BJ (cell line): Measurements from ENCODE around the gene PIP4K2A. TPM values are rescaled to one million over a fixed set of nuclear protein-coding genes. Genes with fewer than 3 reads are reported as not detected.

Experiments used
- CTCF ChIA-PET: fragments of 350-600 bp; formaldehyde crosslinking; extraction: SDS; loops from one replicate; lab custom pipeline; 2021; ENCODE audit warnings: antibody characterized with exemption, inconsistent platforms; lab: Yijun Ruan, JAX
- POLR2A ChIA-PET: fragments of 300-600 bp; sonication (Branson Sonifier 250); formaldehyde crosslinking; extraction: SDS; loops from one replicate; lab custom pipeline; 2021; ENCODE audit warnings: antibody characterized with exemption; lab: Charles Lee
- DNase-seq: peaks from one replicate; pipeline ENCODE4 v3.0.0-alpha.2; 2011; ENCODE audit warnings: low read depth
- H3K27me3 ChIP-seq: 2 replicates; pipeline ENCODE4 v1.6.0; 2011; ENCODE audit warnings: low read length; ENCODE audit not compliant: control insufficient read depth, insufficient read depth
- H3K36me3 ChIP-seq: 2 replicates; pipeline ENCODE4 v1.5.1; 2011; ENCODE audit warnings: low read length; ENCODE audit not compliant: control insufficient read depth, insufficient read depth
- H3K4me3 ChIP-seq: 2 replicates; pipeline ENCODE4 v1.5.1; 2011; ENCODE audit warnings: low read depth, mild to moderate bottlenecking, control low read depth, low read length
- polyA plus RNA-seq: library from polyadenylated mRNA; depleted of rRNA; stranded (reverse); fragments of >200 nt; gene quantifications from 2 replicates; pipeline ENCODE4 v1.2.3, GENCODE V29; 2011
- TF ChIP-seq, protein P1 (sequence below): IDR thresholded peaks from 2 replicates; pipeline ENCODE4 v1.5.1; 2011; ENCODE audit warnings: low read depth, mild to moderate bottlenecking, control low read depth, inconsistent platforms, low read length, moderate library complexity; ENCODE audit not compliant: insufficient read depth

The PIP4K2A gene
- polyA plus RNA-seq, 1 experiment, result 17.3 TPM

GRCh38 chr10:22740180-22740579 lies 25.8 kb upstream of the PIP4K2A start:
- H3K27me3 ChIP-seq, result no peaks in the 10 kb centered on the region
- DNase-seq, result no peak
- TF ChIP-seq, protein P1, sequence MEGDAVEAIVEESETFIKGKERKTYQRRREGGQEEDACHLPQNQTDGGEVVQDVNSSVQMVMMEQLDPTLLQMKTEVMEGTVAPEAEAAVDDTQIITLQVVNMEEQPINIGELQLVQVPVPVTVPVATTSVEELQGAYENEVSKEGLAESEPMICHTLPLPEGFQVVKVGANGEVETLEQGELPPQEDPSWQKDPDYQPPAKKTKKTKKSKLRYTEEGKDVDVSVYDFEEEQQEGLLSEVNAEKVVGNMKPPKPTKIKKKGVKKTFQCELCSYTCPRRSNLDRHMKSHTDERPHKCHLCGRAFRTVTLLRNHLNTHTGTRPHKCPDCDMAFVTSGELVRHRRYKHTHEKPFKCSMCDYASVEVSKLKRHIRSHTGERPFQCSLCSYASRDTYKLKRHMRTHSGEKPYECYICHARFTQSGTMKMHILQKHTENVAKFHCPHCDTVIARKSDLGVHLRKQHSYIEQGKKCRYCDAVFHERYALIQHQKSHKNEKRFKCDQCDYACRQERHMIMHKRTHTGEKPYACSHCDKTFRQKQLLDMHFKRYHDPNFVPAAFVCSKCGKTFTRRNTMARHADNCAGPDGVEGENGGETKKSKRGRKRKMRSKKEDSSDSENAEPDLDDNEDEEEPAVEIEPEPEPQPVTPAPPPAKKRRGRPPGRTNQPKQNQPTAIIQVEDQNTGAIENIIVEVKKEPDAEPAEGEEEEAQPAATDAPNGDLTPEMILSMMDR, result no peak
- POLR2A ChIA-PET, result no interaction called here
- no peak overlapping the region for H3K4me3 ChIP-seq
- no peaks in the 10 kb centered on the region for H3K36me3 ChIP-seq
- CTCF ChIA-PET, result interaction anchor here (0.9 kb wide), 1 partner anchor 29 kb away, joined by 3 read pairs; no protein-coding TSS in a partner anchor

GRCh38 chr10:22737587-22737986 lies 23.2 kb upstream of the PIP4K2A start:
- POLR2A ChIA-PET, result no interaction called here
- CTCF ChIA-PET, result interaction anchor here (1.0 kb wide), 1 partner anchor 12 kb away, joined by 3 read pairs; no protein-coding TSS in a partner anchor
- TF ChIP-seq, protein P1, result no peak
- no peak for DNase-seq
- Histone ChIP-seq H3K27me3 (no peaks in the 10 kb centered on the region), H3K4me3 (no peak overlapping the region), H3K36me3 (no peaks in the 10 kb centered on the region)

DNA sequence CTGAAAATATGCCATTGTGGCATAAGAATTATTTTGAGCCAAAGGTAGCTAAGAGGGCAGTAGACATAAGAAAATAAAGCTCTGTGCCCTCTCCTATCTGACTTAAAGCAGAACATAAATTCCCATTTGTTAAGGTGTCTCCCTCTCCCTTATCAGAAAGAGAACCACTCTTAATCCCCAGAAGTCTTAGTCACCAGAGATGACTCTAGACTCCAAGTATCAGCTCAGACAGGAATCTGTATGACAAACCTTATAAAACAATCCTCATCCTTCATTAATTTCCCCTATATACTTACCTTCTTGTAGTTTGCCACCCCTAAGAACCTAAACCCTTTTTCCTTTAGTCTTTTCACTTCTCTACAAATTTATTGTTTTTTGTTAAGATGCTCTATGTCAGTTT lies 21.8 kb upstream of the PIP4K2A start:
- Histone ChIP-seq H3K4me3 (no peak overlapping the region), H3K27me3 (no peaks in the 10 kb centered on the region), H3K36me3 (no peaks in the 10 kb centered on the region)
- DNase-seq, result no peak
- CTCF ChIA-PET, result interaction anchor here (1.1 kb wide), 1 partner anchor 14 kb away, joined by 3 read pairs; no protein-coding TSS in a partner anchor
- POLR2A ChIA-PET, result no interaction called here
- TF ChIP-seq, protein P1, result no peak

GRCh38 chr10:22733992-22734391 lies 19.6 kb upstream of the PIP4K2A start:
- TF ChIP-seq, protein P1, result no peak
- no peaks in the 10 kb centered on the region for H3K36me3 ChIP-seq
- no peak for DNase-seq
- POLR2A ChIA-PET, result no interaction called here
- no peaks in the 10 kb centered on the region for H3K27me3 ChIP-seq
- no peak overlapping the region for H3K4me3 ChIP-seq
- CTCF ChIA-PET, result no interaction called here

GRCh38 chr10:22727663-22728062 lies 13.3 kb upstream of the PIP4K2A start:
- ChIA-PET POLR2A (no interaction called here), CTCF (interaction anchor here (0.6 to 1.3 kb wide), 2 partner anchors 9 to 155 kb away, joined by 4 read pairs; no protein-coding TSS in a partner anchor)
- peaks cover 9% of the 10 kb centered on the region for H3K27me3 ChIP-seq
- TF ChIP-seq, protein P1, result no peak
- no peak overlapping the region for H3K4me3 ChIP-seq
- no peak for DNase-seq
- no peaks in the 10 kb centered on the region for H3K36me3 ChIP-seq
